ENCODE results near the gene OR51A4. TPM values are rescaled to one million over a fixed set of nuclear protein-coding genes. Genes with fewer than 3 reads are reported as not detected.
"Not testable (repeated sequence)": the region's sequence is repeated elsewhere in the genome, so short reads cannot be mapped to it uniquely, and the experiment has no call there.

Gene OR51A4
- total RNA-seq, 1 experiment from 2014 or later: not detected

- no peaks in the 10 kb centered on the region for H3K9me2 ChIP-seq (ENCODE audit: insufficient read depth)
- ChIA-PET POLR2A (no interaction called here), RAD21 (ENCODE audit: low non-redundant PET in 1 of 2, low total read pairs in 2 of 2, uncharacterized antibody in 2 of 2, unreplicated experiment in 2 of 2) (no interaction called here), CTCF (no interaction called here)
- no peak for TF ChIP-seq YY1 (IDR thresholded peaks at IDR 0.05; ENCODE audit: extremely low read depth, insufficient replicate concordance, low read depth, low read length)
- no peak for TF ChIP-seq FOSL1 (IDR thresholded peaks at IDR 0.05; ENCODE audit: low read depth)
- TF ChIP-seq TCF7L2 (IDR thresholded peaks at IDR 0.05; ENCODE audit: borderline replicate concordance, extremely low read depth, insufficient read depth, insufficient read length): no peak
- TF ChIP-seq ZNF274 (IDR thresholded peaks at IDR 0.05; ENCODE audit: low read depth, low read length): no peak
- no peak for TF ChIP-seq RAD21 (IDR thresholded peaks at IDR 0.05; ENCODE audit: low read depth)
- no peak for TF ChIP-seq ZFX (IDR thresholded peaks at IDR 0.05)
- no peak for TF ChIP-seq SIN3A (IDR thresholded peaks at IDR 0.05; ENCODE audit: low read depth)
- no peak for TF ChIP-seq EZH2 (IDR thresholded peaks at IDR 0.05)
- TF ChIP-seq MAX (IDR thresholded peaks at IDR 0.05): no peak
- TF ChIP-seq SP1 (IDR thresholded peaks at IDR 0.05; ENCODE audit: low read depth): no peak
- no peak for TF ChIP-seq JUND (IDR thresholded peaks at IDR 0.05)
- TF ChIP-seq ELF1 (IDR thresholded peaks at IDR 0.05; ENCODE audit: borderline replicate concordance, low read depth): no peak
- no peaks in the 10 kb centered on the region for H3K9me3 ChIP-seq (ENCODE audit: control insufficient read depth in 1 of 2, insufficient read depth in 1 of 2, low read depth in 1 of 2, low read length in 2 of 2)
- no TSS peak for BruUV-seq (replicated peaks)
- ATAC-seq (no peak), DNase-seq (ENCODE audit: low read depth, low spot score) (no peak)
- no peak overlapping the region for H3K4me2 ChIP-seq (ENCODE audit: low read length)
- H3K9ac ChIP-seq (ENCODE audit: low read length): no peak overlapping the region
- H3K27ac ChIP-seq (ENCODE audit: low read depth, low read length): no peak overlapping the region
- no peak overlapping the region for H3K4me3 ChIP-seq (replicated peaks in 1 of 2; ENCODE audit: low read depth in 1 of 2, low read length in 2 of 2)
- no peaks in the 10 kb centered on the region for H3K36me3 ChIP-seq (ENCODE audit: control insufficient read depth in 1 of 2, insufficient read depth in 2 of 2, low read length in 2 of 2)
- H2AFZ ChIP-seq (ENCODE audit: low read depth, low read length, poor library complexity, severe bottlenecking): no peak overlapping the region
- H3K27me3 ChIP-seq (ENCODE audit: insufficient read depth, low read length): peaks cover 28% of the 10 kb centered on the region
- H3K79me2 ChIP-seq (ENCODE audit: insufficient read depth, low read length): no peaks in the 10 kb centered on the region
- H3K4me1 ChIP-seq (ENCODE audit: control insufficient read depth in 1 of 2, insufficient read depth in 2 of 2, low read length in 2 of 2): no peaks in the 10 kb centered on the region
- no peaks in the 10 kb centered on the region for H4K20me1 ChIP-seq (ENCODE audit: insufficient read depth)
- intact Hi-C loops (cut with micrococcal nuclease): no loop called here
Measured at GRCh38 chr11:4957396-4957795, 10.0 kb upstream of the OR51A4 start.

DNA sequence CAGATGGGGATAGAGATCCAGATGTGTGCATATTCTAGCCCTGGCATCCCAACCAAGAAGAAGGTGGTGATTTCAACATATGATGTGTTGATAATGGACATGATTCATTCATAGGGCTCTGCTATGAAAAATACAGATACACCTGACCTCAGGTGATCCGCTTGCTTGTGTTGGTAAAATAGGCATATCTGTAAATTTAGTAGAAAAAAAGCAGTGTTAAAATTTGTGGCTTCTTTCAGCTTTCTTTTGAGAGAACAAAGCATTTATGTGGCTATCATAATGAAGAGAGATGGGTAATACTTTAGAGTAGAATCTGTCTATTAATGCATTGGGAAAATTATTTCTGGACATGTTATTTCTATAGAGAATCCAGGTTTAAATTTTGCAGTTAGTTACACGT is 8.2 kb upstream of the OR51A4 start, which contains the start of gene OR51A2:
Gene OR51A2 (minus strand): TSS at position 101 of the 400 bp plus-strand sequence. CDS start 0 bp downstream, at position 101.
- H3K9ac ChIP-seq (ENCODE audit: low read length); H2AFZ ChIP-seq (ENCODE audit: low read depth, low read length, poor library complexity, severe bottlenecking); H3K36me3 ChIP-seq (ENCODE audit: control insufficient read depth in 1 of 2, insufficient read depth in 2 of 2, low read length in 2 of 2); H3K79me2 ChIP-seq (ENCODE audit: insufficient read depth, low read length); H3K9me2 ChIP-seq (ENCODE audit: insufficient read depth); H3K4me1 ChIP-seq (ENCODE audit: control insufficient read depth in 1 of 2, insufficient read depth in 2 of 2, low read length in 2 of 2); H3K9me3 ChIP-seq (ENCODE audit: control insufficient read depth in 1 of 2, insufficient read depth in 1 of 2, low read depth in 1 of 2, low read length in 2 of 2); DNase-seq (ENCODE audit: low read depth, low spot score); H4K20me1 ChIP-seq (ENCODE audit: insufficient read depth); RAD21 ChIA-PET (ENCODE audit: low non-redundant PET in 1 of 2, low total read pairs in 2 of 2, uncharacterized antibody in 2 of 2, unreplicated experiment in 2 of 2); H3K27ac ChIP-seq (ENCODE audit: low read depth, low read length); H3K4me3 ChIP-seq (replicated peaks in 1 of 2; ENCODE audit: low read depth in 1 of 2, low read length in 2 of 2); POLR2A ChIA-PET; BruUV-seq (replicated peaks); H3K4me2 ChIP-seq (ENCODE audit: low read length); CTCF ChIA-PET; ATAC-seq: not testable (repeated sequence)
- H3K27me3 ChIP-seq (ENCODE audit: insufficient read depth, low read length): peaks cover 14% of the 10 kb centered on the region; the same call in 1 of the 2 replicates
- intact Hi-C loops (cut with micrococcal nuclease): loop anchor here (1.0 kb wide), 1 partner anchor 10 kb away; no protein-coding TSS in a partner anchor
